ENCODE results near the gene RPS6KA1. TPM values are rescaled to one million over a fixed set of nuclear protein-coding genes. Genes with fewer than 3 reads are reported as not detected.
"Not testable (repeated sequence)": the region's sequence is repeated elsewhere in the genome, so short reads cannot be mapped to it uniquely, and the experiment has no call there.

RPS6KA1 gene
- total and polyA plus RNA-seq, 2 of the 4 experiments (the other 2 are of a cell fraction), result 3.6 to 6.3 TPM

GRCh38 chr1:26583646-26584485, 54.3 kb downstream of the RPS6KA1 start:
- peaks cover 4% of the 10 kb centered on the region; the same call in 1 of the 2 replicates for H3K4me1 ChIP-seq (ENCODE audit: control insufficient read depth, insufficient read depth, low read length)
- no peaks in the 10 kb centered on the region for H3K79me1 ChIP-seq (ENCODE audit: low read depth in 1 of 2, low read length in 2 of 2)
- 0 out of 2 replicates have a peak, but pooled peaks cover 3% of the 10 kb centered on the region for H3K9me3 ChIP-seq (ENCODE audit: control insufficient read depth, insufficient read depth, low read length)
- H4K5ac ChIP-seq (ENCODE audit: low read depth, low read length), result no peak overlapping the region
- TF ChIP-seq NFE2L2 (IDR thresholded peaks at IDR 0.05; ENCODE audit: low read depth, low read length) (no peak), USF2 (IDR thresholded peaks at IDR 0.05; ENCODE audit: low read depth, low read length) (no peak), CTCF (conservative IDR thresholded peaks at IDR 0.05; ENCODE audit: low read depth, low read length) (peak; percentile 23; the same call in 1 of the 2 replicates)
- BruUV-seq (replicated peaks), result no TSS peak
- DNase-seq (no peak), ATAC-seq (ENCODE audit: low read depth) (no peak; the same call in 1 of the 2 replicates)
- no peak overlapping the region for H3K18ac ChIP-seq (ENCODE audit: low read depth, low read length)
- H3K27ac ChIP-seq (ENCODE audit: insufficient read depth, low read length), result no peak overlapping the region
- in situ Hi-C loops (cut with MboI; ENCODE audit: low sequenced_read_pairs) (no loop called here), dilution Hi-C loops (cut with HindIII; ENCODE audit: low sequenced_read_pairs, unreplicated experiment) (loop anchor here (25.0 kb wide), 1 partner anchor 203 kb away; the partner anchor contains the start of gene PIGV), intact Hi-C loops (cut with micrococcal nuclease) (no loop called here)
- no peaks in the 10 kb centered on the region for H3K27me3 ChIP-seq (ENCODE audit: control insufficient read depth, insufficient read depth, low read length)
- ChIA-PET POLR2A (ENCODE audit: unreplicated experiment) (no interaction called here), CTCF (interaction anchor here (0.7 kb wide), 1 partner anchor 303 kb away, joined by 3 read pairs; no protein-coding TSS in a partner anchor)
- H3K4me3 ChIP-seq (ENCODE audit: insufficient read depth, low read depth, low read length), result no peak overlapping the region
- no peak overlapping the region for H3K23ac ChIP-seq (ENCODE audit: low read depth, low read length)
- 83% methylated on average over 1 of the region's 5 CpGs; no CpG with 5 or more reads in 1 of the 2 experiments for WGBS, 2 experiments (ENCODE audit: extremely low coverage in 2 of 2, insufficient read length in 1 of 2)
- no peak overlapping the region for H3K14ac ChIP-seq (replicated peaks; ENCODE audit: low read depth, low read length)
- H2AK5ac ChIP-seq (ENCODE audit: low read depth, low read length), result no peak overlapping the region
- no peak overlapping the region for H2BK20ac ChIP-seq (ENCODE audit: low read depth, low read length)
- H3K4me2 ChIP-seq (ENCODE audit: low read depth, low read length), result no peak overlapping the region
- no peaks in the 10 kb centered on the region for H4K20me1 ChIP-seq (ENCODE audit: insufficient read depth, low read length)
- no peak overlapping the region for H2BK15ac ChIP-seq (ENCODE audit: low read depth, low read length)
- no peak overlapping the region for H3K56ac ChIP-seq (ENCODE audit: extremely low read depth, insufficient read depth, low read length)
- no peak overlapping the region for H4K8ac ChIP-seq (ENCODE audit: low read depth in 2 of 2, low read length in 2 of 2)
- H2BK5ac ChIP-seq (ENCODE audit: low read depth, low read length, poor library complexity, severe bottlenecking), result no peak overlapping the region
- H3K36me3 ChIP-seq (ENCODE audit: control insufficient read depth, insufficient read depth, low read length), result no peaks in the 10 kb centered on the region
- H2BK120ac ChIP-seq (ENCODE audit: low read depth, low read length), result no peak overlapping the region
- H4K91ac ChIP-seq (ENCODE audit: insufficient read depth, low read depth, low read length), result no peak overlapping the region
- peaks cover 12% of the 10 kb centered on the region; the same call in 1 of the 2 replicates for H3K9me1 ChIP-seq (ENCODE audit: insufficient read depth, low read length)
- no peak overlapping the region for H3K9ac ChIP-seq (ENCODE audit: low read depth, low read length)
- H2AFZ ChIP-seq (replicated peaks; ENCODE audit: low read length, poor library complexity), result peak overlapping the region; percentile 37
- no peak overlapping the region for H3K4ac ChIP-seq (ENCODE audit: low read depth, low read length)
- no peak overlapping the region for H2AK9ac ChIP-seq (replicated peaks; ENCODE audit: low read depth, low read length, poor library complexity)

GRCh38 chr1:26584588-26584987, 55.0 kb downstream of the RPS6KA1 start:
- H3K4me3 ChIP-seq (ENCODE audit: insufficient read depth, low read depth, low read length); H3K4me2 ChIP-seq (ENCODE audit: low read depth, low read length); DNase-seq; H4K8ac ChIP-seq (ENCODE audit: low read depth in 2 of 2, low read length in 2 of 2); H3K9ac ChIP-seq (ENCODE audit: low read depth, low read length); H3K27ac ChIP-seq (ENCODE audit: insufficient read depth, low read length); H2BK120ac ChIP-seq (ENCODE audit: low read depth, low read length); H3K14ac ChIP-seq (replicated peaks; ENCODE audit: low read depth, low read length); BruUV-seq (replicated peaks); H3K9me3 ChIP-seq (ENCODE audit: control insufficient read depth, insufficient read depth, low read length); ATAC-seq (ENCODE audit: low read depth); intact Hi-C loops (cut with micrococcal nuclease); H2AK5ac ChIP-seq (ENCODE audit: low read depth, low read length); H3K18ac ChIP-seq (ENCODE audit: low read depth, low read length); H3K79me1 ChIP-seq (ENCODE audit: low read depth in 1 of 2, low read length in 2 of 2); POLR2A ChIA-PET (ENCODE audit: unreplicated experiment); H2BK20ac ChIP-seq (ENCODE audit: low read depth, low read length); H3K4ac ChIP-seq (ENCODE audit: low read depth, low read length); H4K91ac ChIP-seq (ENCODE audit: insufficient read depth, low read depth, low read length); H4K5ac ChIP-seq (ENCODE audit: low read depth, low read length); H3K56ac ChIP-seq (ENCODE audit: extremely low read depth, insufficient read depth, low read length); in situ Hi-C loops (cut with MboI; ENCODE audit: low sequenced_read_pairs); H4K20me1 ChIP-seq (ENCODE audit: insufficient read depth, low read length); H3K27me3 ChIP-seq (ENCODE audit: control insufficient read depth, insufficient read depth, low read length); H2BK5ac ChIP-seq (ENCODE audit: low read depth, low read length, poor library complexity, severe bottlenecking); CTCF ChIA-PET; H2BK15ac ChIP-seq (ENCODE audit: low read depth, low read length); H3K4me1 ChIP-seq (ENCODE audit: control insufficient read depth, insufficient read depth, low read length); H3K36me3 ChIP-seq (ENCODE audit: control insufficient read depth, insufficient read depth, low read length); H3K23ac ChIP-seq (ENCODE audit: low read depth, low read length); H2AK9ac ChIP-seq (replicated peaks; ENCODE audit: low read depth, low read length, poor library complexity); H2AFZ ChIP-seq (replicated peaks; ENCODE audit: low read length, poor library complexity): not testable (repeated sequence)
- no CpG with 5 or more reads among the region's 4 CpGs for WGBS, 2 experiments (ENCODE audit: extremely low coverage in 2 of 2, insufficient read length in 1 of 2)
- dilution Hi-C loops (cut with HindIII; ENCODE audit: low sequenced_read_pairs, unreplicated experiment), result loop anchor here (25.0 kb wide), 1 partner anchor 203 kb away; the partner anchor contains the start of gene PIGV
- H3K9me1 ChIP-seq (ENCODE audit: insufficient read depth, low read length), result peaks cover 12% of the 10 kb centered on the region; the same call in 1 of the 2 replicates
